Muscle layer of colon (tissue), 2 donors: ENCODE measurements around the gene SWAP70.
"Not testable (repeated sequence)": the region's sequence is repeated elsewhere in the genome, so short reads cannot be mapped to it uniquely, and the experiment has no call there.

Source experiments
- H3K27ac ChIP-seq: one replicate; pipeline ENCODE4 v1.7.0; 2013; ENCODE audit warnings: low read depth, mild to moderate bottlenecking, low read length, moderate library complexity
- H3K27me3 ChIP-seq, 2 donors: one replicate each; pipeline ENCODE4 v1.7.0; 2013; ENCODE audit warnings: low read length in 2 of 2, mild to moderate bottlenecking in 2 of 2; ENCODE audit not compliant: insufficient read depth in 2 of 2, control insufficient read depth in 1 of 2
- H3K36me3 ChIP-seq: one replicate; pipeline ENCODE4 v1.7.0; 2013; ENCODE audit warnings: mild to moderate bottlenecking, low read length; ENCODE audit not compliant: insufficient read depth
- H3K4me1 ChIP-seq: one replicate; pipeline ENCODE4 v1.7.0; 2013; ENCODE audit warnings: mild to moderate bottlenecking, low read length; ENCODE audit not compliant: insufficient read depth
- H3K4me3 ChIP-seq, 2 donors: one replicate each; pipeline ENCODE4 v1.7.0; 2013; ENCODE audit warnings: low read length in 2 of 2, low read depth in 1 of 2, mild to moderate bottlenecking in 1 of 2, moderate library complexity in 1 of 2
- H3K9ac ChIP-seq: one replicate; pipeline ENCODE4 v1.7.0; 2013; ENCODE audit warnings: low read length
- H3K9me3 ChIP-seq: one replicate; pipeline ENCODE4 v1.7.0; 2013; ENCODE audit warnings: mild to moderate bottlenecking, low read length
- donor health status: abdominal sarcoma.
- donor health status: Adenocarcinoma of cecum.

Gene SWAP70

DNA sequence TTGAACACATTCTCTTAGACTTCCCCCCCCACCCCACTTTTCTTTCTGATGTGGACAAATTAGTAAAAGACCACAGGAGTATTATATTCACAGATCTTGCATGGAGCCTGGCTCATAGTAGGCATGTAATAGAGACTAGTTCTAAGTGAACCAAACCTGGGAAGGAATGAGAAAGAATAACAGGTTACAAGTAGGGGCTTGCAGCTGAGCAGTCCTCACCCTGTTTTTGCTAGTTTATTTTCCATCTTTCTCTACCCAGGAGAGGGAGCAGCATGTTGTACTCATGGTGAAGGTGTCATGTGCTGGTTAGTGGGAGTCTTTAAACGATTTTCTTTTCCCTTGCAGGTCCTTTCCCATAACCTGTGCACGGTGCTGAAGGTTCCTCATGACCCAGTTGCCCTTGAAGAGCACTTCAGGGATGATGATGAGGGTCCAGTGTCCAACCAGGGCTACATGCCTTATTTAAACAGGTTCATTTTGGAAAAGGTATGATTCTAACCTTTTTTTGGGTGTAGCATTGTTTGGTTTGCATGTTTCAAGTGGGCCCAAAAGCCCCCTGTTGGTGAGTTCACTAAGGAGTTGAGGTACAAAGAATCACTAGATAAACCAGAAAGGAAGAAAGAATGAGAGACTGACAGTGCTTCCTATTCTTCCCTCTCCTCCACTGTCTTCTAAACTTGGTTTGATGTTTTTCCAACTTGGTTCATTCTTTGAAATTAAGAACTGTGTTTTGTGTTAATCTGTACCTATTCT, 30.1 kb downstream of the SWAP70 start:
- Histone ChIP-seq H3K9me3 (no peaks in the 10 kb centered on the region), H3K4me3 (no peak overlapping the region), H3K27me3 (no peaks in the 10 kb centered on the region), H3K9ac (no peak overlapping the region), H3K36me3 (peaks cover 10% of the 10 kb centered on the region), H3K27ac (no peak overlapping the region), H3K4me1 (peaks cover 11% of the 10 kb centered on the region)

GRCh38 chr11:9695228-9695627, 31.4 kb downstream of the SWAP70 start:
- peaks cover 10% of the 10 kb centered on the region for H3K36me3 ChIP-seq
- H3K4me1 ChIP-seq, H3K4me3 ChIP-seq, H3K27me3 ChIP-seq, H3K9me3 ChIP-seq, H3K9ac ChIP-seq, H3K27ac ChIP-seq: not testable (repeated sequence)

DNA sequence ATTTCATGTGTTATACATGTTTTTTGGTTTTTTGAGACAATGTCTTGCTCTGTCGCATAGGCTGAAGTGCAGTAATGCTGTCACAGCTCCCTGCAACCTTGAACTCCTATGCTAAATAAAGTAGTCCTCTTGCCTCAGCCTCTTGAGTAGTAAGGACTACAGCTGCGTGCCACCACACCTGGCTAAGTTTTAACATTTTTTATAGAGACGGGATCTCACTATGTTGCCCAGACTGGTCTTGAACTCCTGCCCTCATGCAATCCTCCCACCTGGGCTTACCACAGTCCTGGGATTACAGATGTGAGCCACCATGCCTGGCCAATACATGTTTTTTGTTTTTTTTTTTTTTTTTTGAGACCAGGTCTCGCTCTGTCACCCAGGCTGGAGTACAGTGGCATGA, 33.9 kb downstream of the SWAP70 start:
- Histone ChIP-seq H3K36me3 (peaks cover 10% of the 10 kb centered on the region), H3K4me3 (no peak overlapping the region), H3K27me3 (no peaks in the 10 kb centered on the region), H3K4me1 (peaks cover 13% of the 10 kb centered on the region), H3K9me3 (no peaks in the 10 kb centered on the region), H3K27ac (no peak overlapping the region), H3K9ac (no peak overlapping the region)

DNA sequence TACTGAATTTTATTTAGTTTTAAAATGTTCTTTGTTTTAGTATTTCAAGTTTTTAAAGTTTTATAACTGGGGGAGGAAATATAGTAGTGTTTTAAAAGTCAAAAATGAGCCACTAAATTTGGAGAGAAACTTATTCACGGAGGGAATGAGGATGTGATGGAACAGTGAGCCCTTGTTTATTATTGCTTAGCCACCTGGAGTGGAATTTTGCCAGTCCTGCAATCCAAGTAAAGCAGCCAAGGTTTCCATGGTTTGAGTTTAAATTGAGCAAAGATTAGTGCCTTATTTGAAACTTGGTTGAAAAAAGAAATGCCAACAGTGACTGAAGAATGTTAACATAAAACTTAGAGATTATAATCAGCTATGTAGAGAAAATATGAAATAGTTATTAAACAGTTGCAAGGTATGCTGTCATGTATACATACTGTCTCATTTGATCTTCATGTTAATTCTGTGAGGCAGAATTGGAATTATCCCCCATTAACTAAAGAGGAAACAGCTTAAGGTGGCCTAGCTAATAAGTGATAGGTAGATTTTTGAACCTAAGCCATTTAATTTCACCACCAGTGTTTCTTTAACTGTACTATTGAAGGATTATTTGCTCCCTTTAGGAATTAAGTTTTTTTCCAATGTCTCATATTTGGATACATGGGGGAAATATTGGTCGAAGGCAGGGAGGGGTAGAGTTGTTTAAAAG, 36.4 kb downstream of the SWAP70 start:
- no peak overlapping the region for H3K27ac ChIP-seq
- H3K9me3 ChIP-seq = no peaks in the 10 kb centered on the region
- H3K27me3 ChIP-seq = no peaks in the 10 kb centered on the region

DNA sequence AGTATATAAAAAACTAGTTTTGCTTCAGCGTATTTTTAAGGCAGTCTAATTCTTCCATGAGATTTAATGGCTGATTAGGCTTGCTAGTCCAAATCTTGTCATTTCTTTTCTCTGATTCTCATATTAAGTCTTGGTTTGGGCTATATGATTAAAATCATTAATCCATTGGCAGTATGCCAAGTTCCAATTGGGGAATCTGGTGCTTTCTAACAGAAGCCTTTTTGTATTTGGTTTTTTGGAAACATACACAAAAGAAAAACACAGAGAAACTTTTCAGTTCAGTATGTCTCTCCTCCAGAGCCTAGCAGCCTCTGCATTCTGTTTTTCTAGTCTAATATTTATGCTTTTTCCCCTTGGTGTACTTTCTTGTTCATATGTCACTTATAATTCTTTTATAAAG, 37.9 kb downstream of the SWAP70 start:
- Histone ChIP-seq H3K4me1 (peaks cover 13% of the 10 kb centered on the region), H3K27ac (no peak overlapping the region), H3K4me3 (no peak overlapping the region), H3K9ac (no peak overlapping the region), H3K36me3 (no peaks in the 10 kb centered on the region), H3K9me3 (no peaks in the 10 kb centered on the region), H3K27me3 (no peaks in the 10 kb centered on the region)

More for the DNA sequence above, 36.4 kb downstream of the SWAP70 start:
- Histone ChIP-seq H3K4me1 (peaks cover 13% of the 10 kb centered on the region), H3K4me3 (no peak overlapping the region), H3K36me3 (peaks cover 8% of the 10 kb centered on the region), H3K9ac (no peak overlapping the region)

DNA sequence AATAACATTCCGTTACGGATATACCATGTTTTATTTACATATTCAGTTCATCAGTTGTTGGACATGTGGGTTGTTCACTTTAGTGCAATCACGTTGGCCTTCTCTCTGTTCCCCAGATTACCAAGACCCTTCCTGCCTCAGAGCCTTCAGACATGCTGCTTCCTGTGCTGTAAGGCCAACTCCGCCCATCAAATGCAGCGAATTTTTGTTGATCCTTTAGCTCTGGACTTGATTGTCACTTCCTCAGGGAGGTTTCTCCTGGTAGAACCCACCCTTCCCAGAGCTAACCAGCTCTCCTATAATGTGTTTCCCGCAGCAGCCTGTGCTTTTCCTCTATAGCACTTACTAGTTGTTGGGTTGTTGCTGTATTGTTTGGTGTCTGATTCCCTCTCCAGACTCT, 39.4 kb downstream of the SWAP70 start:
- H3K36me3 ChIP-seq = no peaks in the 10 kb centered on the region
- no peak overlapping the region for H3K4me3 ChIP-seq
- no peaks in the 10 kb centered on the region for H3K9me3 ChIP-seq
- H3K4me1 ChIP-seq = peaks cover 13% of the 10 kb centered on the region
- H3K27ac ChIP-seq = no peak overlapping the region
- H3K27me3 ChIP-seq = no peaks in the 10 kb centered on the region
- no peak overlapping the region for H3K9ac ChIP-seq

DNA sequence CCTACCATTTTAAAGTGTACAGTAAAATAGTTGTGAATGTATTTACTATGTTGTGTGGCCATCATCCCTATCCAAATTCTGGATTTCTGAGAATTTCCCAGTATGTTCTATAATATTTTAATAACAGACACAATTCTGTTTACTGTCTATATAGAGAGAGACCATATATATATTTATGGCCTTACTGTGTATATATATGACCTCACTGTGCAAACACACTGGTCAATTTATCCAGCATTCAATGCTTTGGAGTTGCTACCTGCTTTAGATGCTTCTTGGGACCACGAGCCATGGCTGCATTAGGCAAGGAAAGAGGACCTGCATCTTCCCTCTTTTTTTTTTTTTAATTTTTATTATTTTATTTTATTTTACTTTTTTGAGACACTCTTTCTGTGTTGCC, 40.2 kb downstream of the SWAP70 start:
- no peak overlapping the region for H3K9ac ChIP-seq
- H3K9me3 ChIP-seq = no peaks in the 10 kb centered on the region
- H3K4me3 ChIP-seq = no peak overlapping the region
- peaks cover 13% of the 10 kb centered on the region for H3K4me1 ChIP-seq
- no peak overlapping the region for H3K27ac ChIP-seq
- no peaks in the 10 kb centered on the region for H3K36me3 ChIP-seq
- H3K27me3 ChIP-seq = no peaks in the 10 kb centered on the region

GRCh38 chr11:9704620-9705019, 40.7 kb downstream of the SWAP70 start:
- no peak overlapping the region for H3K27ac ChIP-seq
- H3K9me3 ChIP-seq = no peaks in the 10 kb centered on the region
- H3K4me3 ChIP-seq = no peak overlapping the region
- no peaks in the 10 kb centered on the region for H3K27me3 ChIP-seq
- no peaks in the 10 kb centered on the region for H3K36me3 ChIP-seq
- no peak overlapping the region for H3K9ac ChIP-seq
- peaks cover 13% of the 10 kb centered on the region for H3K4me1 ChIP-seq

DNA sequence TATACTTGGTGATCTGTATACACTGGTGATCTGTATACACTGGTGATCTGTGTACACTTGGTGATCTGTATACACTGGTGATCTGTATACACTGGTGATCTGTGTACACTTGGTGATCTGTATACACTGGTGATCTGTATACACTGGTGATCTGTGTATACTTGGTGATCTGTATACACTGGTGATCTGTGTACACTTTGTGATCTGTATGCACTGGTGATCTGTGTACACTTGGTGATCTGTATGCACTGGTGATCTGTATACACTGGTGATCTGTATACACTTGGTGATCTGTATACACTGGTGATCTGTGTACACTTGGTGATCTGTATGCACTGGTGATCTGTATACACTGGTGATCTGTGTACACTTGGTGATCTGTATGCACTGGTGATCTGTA, 41.5 kb downstream of the SWAP70 start:
- not testable (repeated sequence) for H3K4me3 ChIP-seq, H3K27ac ChIP-seq, H3K4me1 ChIP-seq, H3K9me3 ChIP-seq, H3K36me3 ChIP-seq, H3K9ac ChIP-seq, H3K27me3 ChIP-seq

- Histone ChIP-seq H3K4me1 (no peaks in the 10 kb centered on the region), H3K36me3 (no peaks in the 10 kb centered on the region), H3K9ac (no peak overlapping the region), H3K27ac (no peak overlapping the region), H3K9me3 (no peaks in the 10 kb centered on the region), H3K4me3 (no peak overlapping the region), H3K27me3 (no peaks in the 10 kb centered on the region)
These were observed 44.7 kb downstream of the SWAP70 start for GRCh38 chr11:9708544-9708943.

GRCh38 chr11:9710223-9710622, 46.3 kb downstream of the SWAP70 start:
- H3K4me1 ChIP-seq = no peaks in the 10 kb centered on the region
- H3K9ac ChIP-seq = no peak overlapping the region
- no peak overlapping the region for H3K4me3 ChIP-seq
- H3K36me3 ChIP-seq = no peaks in the 10 kb centered on the region
- H3K9me3 ChIP-seq = no peaks in the 10 kb centered on the region
- no peak overlapping the region for H3K27ac ChIP-seq
- H3K27me3 ChIP-seq = no peaks in the 10 kb centered on the region

GRCh38 chr11:9710852-9711251, 47.0 kb downstream of the SWAP70 start:
- no peak overlapping the region for H3K27ac ChIP-seq
- H3K36me3 ChIP-seq = no peaks in the 10 kb centered on the region
- H3K4me1 ChIP-seq = no peaks in the 10 kb centered on the region
- no peak overlapping the region for H3K4me3 ChIP-seq
- no peaks in the 10 kb centered on the region for H3K27me3 ChIP-seq
- no peak overlapping the region for H3K9ac ChIP-seq
- H3K9me3 ChIP-seq = no peaks in the 10 kb centered on the region
